ENCODE measurements around the gene LRRC36. TPM values are rescaled to one million over a fixed set of nuclear protein-coding genes. Genes with fewer than 3 reads are reported as not detected.

Gene LRRC36
- total and polyA plus RNA-seq, 10 of the 15 experiments (the other 5 are each of a cell fraction or from before 2014, with no cell fraction given), result 0.45 to 2.0 (median 0.75) TPM; not detected in 1

GRCh38 chr16:67389911-67390815, 63.5 kb downstream of the LRRC36 start:
- 49% methylated on average over 27 of the region's 27 CpGs for WGBS (ENCODE audit: insufficient coverage, insufficient replicate concordance, low lambda C conversion rate, missing lambda C conversion rate)
- Histone ChIP-seq H2AFZ (ENCODE audit: control insufficient read depth, low read depth, low read length) (no peak overlapping the region), H3K4me2 (ENCODE audit: control insufficient read depth, insufficient read depth) (no peak overlapping the region), H3K9me3 (replicated peaks; ENCODE audit: control insufficient read depth, insufficient read depth, low read length) (no peaks in the 10 kb centered on the region), H3K4me1 (ENCODE audit: control insufficient read depth, insufficient read depth, low read length) (no peaks in the 10 kb centered on the region), H3K27me3 (replicated peaks in 1 of 2; ENCODE audit: control insufficient read depth in 2 of 2, insufficient read depth in 2 of 2, low read length in 1 of 2) (peaks cover 5 to 15% of the 10 kb centered on the region in 2 experiments), H3K9ac (ENCODE audit: control insufficient read depth, insufficient read depth, low read length) (no peak overlapping the region), H3K36me3 (ENCODE audit: control insufficient read depth in 2 of 2, insufficient read depth in 2 of 2, low read length in 1 of 2) (no peaks in the 10 kb centered on the region), H3K79me2 (ENCODE audit: control insufficient read depth, insufficient read depth, low read length) (no peaks in the 10 kb centered on the region), H3K4me3 (no peak overlapping the region), H3K27ac (ENCODE audit: control insufficient read depth, insufficient read depth) (no peak overlapping the region), H4K20me1 (ENCODE audit: control insufficient read depth, insufficient read depth) (no peaks in the 10 kb centered on the region)
- no peak for ATAC-seq
- SMC1A ChIA-PET (ENCODE audit: uncharacterized antibody, unreplicated experiment), result no interaction called here
- CTCF ChIA-PET, result no interaction called here
- RAD21 ChIA-PET (ENCODE audit: unreplicated experiment), result interaction anchor here (1.1 kb wide), 1 partner anchor 38 kb away, joined by 3 read pairs; no protein-coding TSS in a partner anchor
- in situ Hi-C loops (cut with MboI) (no loop called here), intact Hi-C loops (cut with micrococcal nuclease; ENCODE audit: unreplicated experiment) (no loop called here)
- no peak for FAIRE-seq
- no TSS peak for BruUV-seq (replicated peaks)
- no peak for TF ChIP-seq SIN3A (IDR thresholded peaks at IDR 0.05; ENCODE audit: low read depth, low read length)
- no peak for TF ChIP-seq RB1 (IDR thresholded peaks at IDR 0.05; ENCODE audit: borderline replicate concordance)
- no peak for TF ChIP-seq ATF7 (IDR thresholded peaks at IDR 0.05; ENCODE audit: low read depth)
- no peak for TF ChIP-seq MEF2B (IDR thresholded peaks at IDR 0.05; ENCODE audit: partially characterized antibody, poor library complexity, severe bottlenecking)
- no peak for TF ChIP-seq RAD51 (IDR thresholded peaks at IDR 0.05)
- TF ChIP-seq PAX5 (IDR thresholded peaks at IDR 0.05; ENCODE audit: borderline replicate concordance, low read depth, low read length), result no peak
- TF ChIP-seq HCFC1 (IDR thresholded peaks at IDR 0.05; ENCODE audit: low read length), result no peak
- TF ChIP-seq, protein P1, sequence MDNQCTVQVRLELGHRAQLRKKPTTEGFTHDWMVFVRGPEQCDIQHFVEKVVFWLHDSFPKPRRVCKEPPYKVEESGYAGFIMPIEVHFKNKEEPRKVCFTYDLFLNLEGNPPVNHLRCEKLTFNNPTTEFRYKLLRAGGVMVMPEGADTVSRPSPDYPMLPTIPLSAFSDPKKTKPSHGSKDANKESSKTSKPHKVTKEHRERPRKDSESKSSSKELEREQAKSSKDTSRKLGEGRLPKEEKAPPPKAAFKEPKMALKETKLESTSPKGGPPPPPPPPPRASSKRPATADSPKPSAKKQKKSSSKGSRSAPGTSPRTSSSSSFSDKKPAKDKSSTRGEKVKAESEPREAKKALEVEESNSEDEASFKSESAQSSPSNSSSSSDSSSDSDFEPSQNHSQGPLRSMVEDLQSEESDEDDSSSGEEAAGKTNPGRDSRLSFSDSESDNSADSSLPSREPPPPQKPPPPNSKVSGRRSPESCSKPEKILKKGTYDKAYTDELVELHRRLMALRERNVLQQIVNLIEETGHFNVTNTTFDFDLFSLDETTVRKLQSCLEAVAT (IDR thresholded peaks at IDR 0.05), result no peak
- TF ChIP-seq ZNF274 (IDR thresholded peaks at IDR 0.05; ENCODE audit: insufficient read depth, insufficient read length), result no peak
- no peak for TF ChIP-seq CHD2 (IDR thresholded peaks at IDR 0.05; ENCODE audit: borderline replicate concordance, low read depth, low read length)
- TF ChIP-seq NFYB (IDR thresholded peaks at IDR 0.05; ENCODE audit: insufficient read depth, low read depth, low read length), result no peak
- POLR2A ChIA-PET, result no interaction called here
- no peak for DNase-seq (ENCODE audit: low read depth, low spot score)
